ENCODE measurements around the gene DNAJC18.
"Not testable (repeated sequence)": the region's sequence is repeated elsewhere in the genome, so short reads cannot be mapped to it uniquely, and the experiment has no call there.

DNA sequence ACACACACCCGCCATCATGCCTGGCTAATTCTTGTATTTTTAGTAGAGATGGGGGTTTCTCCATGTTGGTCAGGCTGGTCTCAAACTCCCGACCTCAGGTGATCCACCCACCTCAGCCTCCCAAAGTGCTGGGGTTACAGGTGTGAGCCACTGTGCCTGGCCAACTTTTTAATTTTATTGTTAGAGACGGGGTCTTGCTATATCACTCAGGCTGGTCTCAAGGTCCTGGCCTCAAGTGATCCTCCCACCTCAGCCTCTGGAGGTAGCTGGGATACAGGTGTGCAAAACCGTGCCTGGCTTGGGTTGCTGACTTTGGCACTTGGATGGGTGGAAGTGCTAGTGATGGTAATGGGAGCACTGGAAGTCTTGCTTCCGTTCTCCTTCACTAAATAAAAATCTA lies 30.2 kb downstream of the DNAJC18 start:
- not testable (repeated sequence) for TF ChIP-seq CTCF, POLR2A (IDR thresholded peaks at IDR 0.05)
